Adrenal gland (tissue), 12 donors: ENCODE measurements around the gene IZUMO4. TPM values are rescaled to one million over a fixed set of nuclear protein-coding genes. Genes with fewer than 3 reads are reported as not detected.

ENCODE experiments used
- DNase-seq, 7 donors: peaks; one replicate each; pipeline ENCODE4 v3.0.0-alpha.2; 2019 to 2020
- H3K27ac ChIP-seq, 5 donors: fragments of 200-600 bp; sonication (generic) in 4 of 5; 1 replicate in 3 of 5; 2 replicates in 2 of 5; pipeline versions ENCODE4 v1.5.1 to v1.8.0; 2016 to 2020; ENCODE audit warnings: mild to moderate bottlenecking in 1 of 5
- H3K27me3 ChIP-seq: fragments of 200-600 bp; 2 replicates; pipeline ENCODE4 v1.8.0; 2021
- H3K36me3 ChIP-seq, 2 donors: fragments of 200-600 bp; replicated peaks in 1 of 2; 1 replicate in 1 of 2; 2 replicates in 1 of 2; pipeline versions ENCODE4 v1.5.1 to v1.8.0; 2018 to 2022
- H3K4me1 ChIP-seq, 2 donors: fragments of 200-600 bp; replicated peaks in 1 of 2; 1 replicate in 1 of 2; 2 replicates in 1 of 2; pipeline versions ENCODE4 v1.5.1 to v1.8.0; 2018 to 2021
- H3K4me3 ChIP-seq, 4 donors: fragments of 200-600 bp; sonication (generic) in 3 of 4; one replicate each; pipeline ENCODE4 v1.5.1; 2016 to 2018
- H3K9me3 ChIP-seq, 3 donors: fragments of 200-600 bp; sonication (generic) in 1 of 3; replicated peaks in 1 of 3; 1 replicate in 2 of 3; 2 replicates in 1 of 3; pipeline versions ENCODE4 v1.5.1 to v1.8.0; 2016 to 2021
- POLR2A ChIP-seq, 2 donors: fragments of 450-650 bp; IDR thresholded peaks; one replicate each; pipeline ENCODE4 v1.6.1; 2017; ENCODE audit warnings: antibody characterized with exemption in 2 of 2, mild to moderate bottlenecking in 2 of 2, moderate library complexity in 1 of 2
- WGBS, 4 donors: extraction: QIAGEN DNeasy Blood & Tissue Kit in 2 of 4; methylation state at CpG; one replicate each; pipeline versions ENCODE4 v1.1.5 to v1.1.7; 2013 to 2017; 5-methylcytosine and 5-hydroxymethylcytosine counted together
- intact Hi-C, 2 donors: fragments of 100-400 bp; cut with DNase I; formaldehyde crosslinking; loops; one replicate each; pipeline versions ENCODE4 v1.14.1 to v1.15.0; 2022 to 2023
- polyA plus RNA-seq, 3 donors: library from polyadenylated mRNA; stranded (reverse); fragments of 200-250 nt in 2 of 3; fragments of 350-450 nt in 1 of 3; fragmentation: Illumina TruSeq in 1 of 3; extraction: RNeasy Lipid Tissue Mini Kit (QIAGEN cat#74804) in 1 of 3; gene quantifications; one replicate each; pipeline ENCODE4 v1.2.3, GENCODE V29; 2013 to 2014
- total RNA-seq, 9 donors: library from RNA; depleted of rRNA in 4 of 9; stranded (reverse); fragments of >200 nt in 4 of 9; fragments of 120-200 nt in 1 of 9; fragmentation: NEBNext Ultra II Directional in 1 of 9; extraction: Animal tissue kit (Norgen Biotek cat#: 25700) in 1 of 9; gene quantifications; one replicate each; pipeline versions ENCODE4 v1.1.0 to v1.2.4, GENCODE V29; 2013 to 2023
- TF ChIP-seq, protein P1 (sequence below), 6 experiments: fragments of 450-650 bp in 4 of 6; fragments of 200-600 bp in 2 of 6; sonication (generic) in 1 of 6; IDR thresholded peaks; 1 replicate in 5 of 6; 2 replicates in 1 of 6; pipeline versions ENCODE4 v1.5.1 to v1.8.0; 2016 to 2021; ENCODE audit warnings: antibody characterized with exemption in 6 of 6, mild to moderate bottlenecking in 2 of 6, moderate library complexity in 1 of 6
- donor health status: healthy with polysubstance abuse.
- donor health status: Bipolar disorder and iron deficiency.
- donor health status: DM: yes; HTN: yes; CAD: no.
- donor health status: DM: no; HTN: no; CAD: no.
- donor health status: DM: no; HTN: no; CAD: no.
- donor health status: DM: yes; HTN: yes; CAD: no.

The IZUMO4 gene
- total and polyA plus RNA-seq, 12 donors, result 0.69 to 24.6 (median 2.5) TPM

DNA sequence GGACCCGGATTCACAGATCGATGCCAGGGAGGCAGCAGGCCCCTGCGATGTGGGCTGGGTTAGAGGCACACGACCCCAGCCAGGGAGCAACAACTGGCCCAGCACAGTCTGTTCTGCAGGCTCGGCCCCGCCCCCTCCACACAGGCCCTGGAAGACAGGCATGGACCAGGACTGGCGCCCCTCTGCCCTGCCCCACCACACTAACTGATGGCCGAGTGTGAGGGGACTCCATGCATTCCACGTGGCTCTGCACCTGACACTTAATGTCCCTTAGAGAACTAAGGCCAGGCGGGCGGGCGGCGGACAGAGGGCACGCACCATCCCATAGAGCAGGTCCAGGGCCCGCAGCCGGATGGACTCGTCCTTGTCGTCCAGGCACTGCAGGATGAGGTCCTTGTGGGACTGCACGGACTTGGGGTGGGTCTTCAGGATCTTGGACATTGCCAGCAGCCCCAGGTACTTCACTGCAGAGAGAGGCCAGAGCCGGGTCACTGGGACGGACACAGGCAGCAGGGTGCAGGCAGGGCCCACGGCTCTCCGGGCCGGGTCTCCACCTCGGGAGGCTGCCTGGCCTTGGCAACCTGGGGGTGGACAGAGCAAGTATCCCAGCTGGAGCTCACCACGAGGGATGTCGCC lies 24.8 kb downstream of the IZUMO4 start:
- Histone ChIP-seq H3K4me3 (no peak overlapping the region), H3K27me3 (no peaks in the 10 kb centered on the region), H3K27ac (no peak overlapping the region), H3K9me3 (no peaks in the 10 kb centered on the region), H3K36me3 (peaks cover 0 to 98% of the 10 kb centered on the region in 2 donors), H3K4me1 (peaks cover 0 to 6% of the 10 kb centered on the region in 2 donors)
- no peak for DNase-seq
- WGBS, 4 donors, result 91 to 95% (median 92%) methylated on average over 15 to 27 of the region's 27 CpGs; no CpG with 5 or more reads in 1 of the 4 donors
- TF ChIP-seq POLR2A (IDR thresholded peaks at IDR 0.05), result no peak
- TF ChIP-seq, protein P1, sequence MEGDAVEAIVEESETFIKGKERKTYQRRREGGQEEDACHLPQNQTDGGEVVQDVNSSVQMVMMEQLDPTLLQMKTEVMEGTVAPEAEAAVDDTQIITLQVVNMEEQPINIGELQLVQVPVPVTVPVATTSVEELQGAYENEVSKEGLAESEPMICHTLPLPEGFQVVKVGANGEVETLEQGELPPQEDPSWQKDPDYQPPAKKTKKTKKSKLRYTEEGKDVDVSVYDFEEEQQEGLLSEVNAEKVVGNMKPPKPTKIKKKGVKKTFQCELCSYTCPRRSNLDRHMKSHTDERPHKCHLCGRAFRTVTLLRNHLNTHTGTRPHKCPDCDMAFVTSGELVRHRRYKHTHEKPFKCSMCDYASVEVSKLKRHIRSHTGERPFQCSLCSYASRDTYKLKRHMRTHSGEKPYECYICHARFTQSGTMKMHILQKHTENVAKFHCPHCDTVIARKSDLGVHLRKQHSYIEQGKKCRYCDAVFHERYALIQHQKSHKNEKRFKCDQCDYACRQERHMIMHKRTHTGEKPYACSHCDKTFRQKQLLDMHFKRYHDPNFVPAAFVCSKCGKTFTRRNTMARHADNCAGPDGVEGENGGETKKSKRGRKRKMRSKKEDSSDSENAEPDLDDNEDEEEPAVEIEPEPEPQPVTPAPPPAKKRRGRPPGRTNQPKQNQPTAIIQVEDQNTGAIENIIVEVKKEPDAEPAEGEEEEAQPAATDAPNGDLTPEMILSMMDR (IDR thresholded peaks at IDR 0.05), result no peak
- intact Hi-C loops, result no loop called here

DNA sequence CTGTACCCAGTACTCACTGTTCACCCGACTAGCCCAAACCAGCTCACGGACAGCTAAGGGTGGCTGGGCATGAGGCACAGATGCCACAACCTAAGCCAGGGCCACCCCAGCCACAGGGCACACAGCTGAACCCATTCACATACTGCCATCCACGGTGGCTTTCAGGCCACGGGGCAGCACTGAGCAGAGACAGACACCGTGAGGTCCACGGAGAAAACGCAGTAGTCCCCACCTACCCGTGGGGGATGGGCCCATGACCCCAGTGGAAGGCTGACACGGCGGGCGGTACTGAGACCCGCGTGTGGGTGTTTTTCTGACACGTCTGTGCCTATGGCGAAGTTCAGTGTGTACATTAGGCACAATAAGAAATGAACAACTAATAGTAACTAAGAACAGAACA lies 25.5 kb downstream of the IZUMO4 start:
- Histone ChIP-seq H3K36me3 (peaks cover 0 to 98% of the 10 kb centered on the region in 2 donors), H3K4me3 (no peak overlapping the region), H3K9me3 (no peaks in the 10 kb centered on the region), H3K4me1 (peaks cover 0 to 4% of the 10 kb centered on the region in 2 donors), H3K27me3 (no peaks in the 10 kb centered on the region), H3K27ac (no peak overlapping the region)
- WGBS, 4 donors, result 90 to 95% (median 92%) methylated on average over 9 to 15 of the region's 15 CpGs
- DNase-seq, result peak in 1 of 7 donors; percentile 14
- TF ChIP-seq, protein P1 (IDR thresholded peaks at IDR 0.05), result no peak
- no peak for TF ChIP-seq POLR2A (IDR thresholded peaks at IDR 0.05)
- intact Hi-C loops, result no loop called here

DNA sequence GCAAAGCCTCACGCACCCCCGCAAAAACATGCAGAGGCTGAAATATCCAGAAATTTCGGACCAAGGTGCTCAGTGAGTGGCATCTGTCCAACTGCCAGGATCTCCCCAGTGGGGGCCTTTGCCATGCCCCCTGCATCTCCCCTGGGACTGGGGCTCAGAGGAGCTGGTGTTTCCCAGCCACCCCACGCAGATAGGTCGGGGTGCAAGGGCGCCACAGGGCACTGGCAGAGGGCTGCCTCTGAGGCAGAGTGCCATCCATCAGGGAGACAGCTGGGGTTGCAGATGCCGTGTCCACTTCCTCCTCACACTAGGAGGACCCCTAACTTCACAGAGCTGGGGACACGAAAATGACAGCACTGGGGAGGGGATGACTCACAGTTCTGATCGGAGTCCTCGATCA lies 26.3 kb downstream of the IZUMO4 start:
- intact Hi-C loops, result no loop called here
- H3K36me3 ChIP-seq, result peaks cover 0 to 98% of the 10 kb centered on the region in 2 donors
- TF ChIP-seq, protein P1 (IDR thresholded peaks at IDR 0.05), result no peak
- no peak for TF ChIP-seq POLR2A (IDR thresholded peaks at IDR 0.05)
- no peaks in the 10 kb centered on the region for H3K4me1 ChIP-seq
- no peak overlapping the region for H3K27ac ChIP-seq
- no peaks in the 10 kb centered on the region for H3K27me3 ChIP-seq
- H3K4me3 ChIP-seq, result no peak overlapping the region
- no peaks in the 10 kb centered on the region for H3K9me3 ChIP-seq
- 92 to 96% (median 95%) methylated on average over 7 to 10 of the region's 10 CpGs for WGBS, 4 donors
- DNase-seq, result peak in 1 of 7 donors; percentile 13

DNA sequence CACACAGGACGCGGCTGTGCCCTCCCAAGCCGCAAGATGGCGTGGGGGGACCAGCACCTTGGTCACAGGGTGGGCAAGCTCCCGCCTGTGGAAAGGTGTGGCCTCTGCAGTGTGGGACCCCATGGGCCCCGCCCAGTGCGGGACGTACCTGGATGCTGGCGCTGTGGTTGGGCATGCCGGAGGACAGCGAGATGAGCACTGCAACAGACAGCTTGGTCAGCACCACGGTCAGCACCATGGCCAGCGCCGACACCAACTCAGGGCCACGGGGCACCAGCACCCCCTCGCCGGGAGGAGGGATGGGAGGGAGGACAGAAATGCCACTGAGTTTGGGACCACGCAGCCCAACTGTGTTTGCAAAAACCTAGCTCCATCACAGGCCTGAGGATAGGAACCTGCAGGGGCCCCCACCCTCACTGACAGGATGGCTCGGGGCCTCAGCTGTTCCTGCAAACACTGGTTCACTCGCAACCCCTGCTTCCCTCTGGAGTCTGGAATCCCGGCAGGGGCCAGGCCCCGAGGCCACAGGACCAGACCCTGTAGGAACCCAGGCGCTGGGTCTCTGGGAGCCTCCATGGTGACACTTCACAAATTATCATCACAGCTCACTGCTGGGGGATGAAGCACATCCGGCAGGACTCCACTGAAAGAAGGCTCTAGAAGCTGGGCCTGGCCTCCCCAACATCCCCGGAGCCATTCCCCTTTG lies 27.1 kb downstream of the IZUMO4 start:
- Histone ChIP-seq H3K36me3 (peaks cover 0 to 92% of the 10 kb centered on the region in 2 donors), H3K4me1 (no peaks in the 10 kb centered on the region), H3K4me3 (no peak overlapping the region), H3K27me3 (no peaks in the 10 kb centered on the region), H3K9me3 (no peaks in the 10 kb centered on the region), H3K27ac (no peak overlapping the region)
- intact Hi-C loops, result no loop called here
- WGBS, 4 donors, result 40 to 84% (median 74%) methylated on average over 1 to 25 of the region's 25 CpGs
- TF ChIP-seq, protein P1 (IDR thresholded peaks at IDR 0.05), result no peak
- TF ChIP-seq POLR2A (IDR thresholded peaks at IDR 0.05), result no peak
- peak in 2 of 7 donors; percentile 29 to 31 for DNase-seq
